GM13976 (cell line): ENCODE data around the gene CPXM1.
"Not testable (repeated sequence)": the region's sequence is repeated elsewhere in the genome, so short reads cannot be mapped to it uniquely, and the experiment has no call there.

Experiments
- DNase-seq: peaks from one replicate; pipeline ENCODE4 v3.0.0; 2012; ENCODE audit warnings: low spot score
- CTCF ChIP-seq: IDR thresholded peaks from 2 replicates; pipeline ENCODE4 v1.5.1; 2012; ENCODE audit warnings: borderline replicate concordance, mild to moderate bottlenecking; ENCODE audit not compliant: insufficient read depth; ENCODE audit errors: extremely low read depth, missing control alignments, control extremely low read depth
- in situ Hi-C: fragments of 300-500 bp; cut with MboI; formaldehyde crosslinking; loops from one replicate; pipeline ENCODE4 v1.12.0; 2022; ENCODE audit warnings: low sequenced_read_pairs, mixed read lengths, inconsistent platforms; ENCODE audit not compliant: unreplicated experiment

CPXM1 gene

GRCh38 chr20:2809690-2810089, 9.3 kb upstream of the CPXM1 start:
- DNase-seq, result no peak
- in situ Hi-C loops, result no loop called here
- no peak for TF ChIP-seq CTCF

- in situ Hi-C loops, DNase-seq: not testable (repeated sequence)
Measured at GRCh38 chr20:2807929-2808328, 7.5 kb upstream of the CPXM1 start.

- in situ Hi-C loops, result no loop called here
- no peak for TF ChIP-seq CTCF
- no peak for DNase-seq
Measured at GRCh38 chr20:2807019-2807418, 6.6 kb upstream of the CPXM1 start.

GRCh38 chr20:2806351-2806701, 5.9 kb upstream of the CPXM1 start:
- DNase-seq, result peak; percentile 15

GRCh38 chr20:2805689-2806350, 5.4 kb upstream of the CPXM1 start:
- no peak for TF ChIP-seq CTCF
- DNase-seq, result peak; percentile 12
- in situ Hi-C loops, result no loop called here

More at GRCh38 chr20:2806351-2806701, 5.9 kb upstream of the CPXM1 start:
- TF ChIP-seq CTCF, result no peak
- in situ Hi-C loops, result no loop called here

- peak; percentile 27 for DNase-seq
Measured at GRCh38 chr20:2804852-2805688, 4.6 kb upstream of the CPXM1 start.

More at GRCh38 chr20:2804852-2805688, 4.6 kb upstream of the CPXM1 start:
- in situ Hi-C loops, result no loop called here
- no peak for TF ChIP-seq CTCF
